BLaER1 treated with 17β-estradiol and CSF1 and Interleukin-3, amounts not matched to agents 10 nM and 100 nM (cell line): ENCODE results near the gene HBG2.

Source experiments
- H3K27ac ChIP-seq, 11 experiments: shearing (Covaris generic); formaldehyde crosslinking; 2 replicates each; pipeline ENCODE4 v1.8.1; 2022
- H3K27me3 ChIP-seq, 11 experiments: shearing (Covaris generic); formaldehyde crosslinking; 2 replicates each; pipeline ENCODE4 v1.8.1; 2022
- H3K36me3 ChIP-seq, 11 experiments: shearing (Covaris generic); formaldehyde crosslinking; 2 replicates each; pipeline ENCODE4 v1.8.1; 2022
- H3K4me1 ChIP-seq, 10 experiments: shearing (Covaris generic); formaldehyde crosslinking; 2 replicates each; pipeline ENCODE4 v1.8.1; 2022
- H3K4me2 ChIP-seq, 11 experiments: shearing (Covaris generic); formaldehyde crosslinking; 2 replicates each; pipeline ENCODE4 v1.8.1; 2022
- H3K4me3 ChIP-seq, 10 experiments: shearing (Covaris generic); formaldehyde crosslinking; 2 replicates each; pipeline ENCODE4 v1.8.1; 2022
- H3K9ac ChIP-seq, 11 experiments: shearing (Covaris generic); formaldehyde crosslinking; 2 replicates each; pipeline ENCODE4 v1.8.1; 2022
- H3K9me3 ChIP-seq, 11 experiments: shearing (Covaris generic); formaldehyde crosslinking; replicated peaks in 1 of 11; 2 replicates each; pipeline ENCODE4 v1.8.1; 2022
- H4K20me1 ChIP-seq, 11 experiments: shearing (Covaris generic); formaldehyde crosslinking; 2 replicates each; pipeline ENCODE4 v1.8.1; 2022
- Cebpa-rat ChIP-seq, 11 experiments: shearing (Covaris generic); IDR thresholded peaks; 2 replicates each; pipeline ENCODE4 v1.8.1; 2022

Gene HBG2

GRCh38 chr11:5227681-5228080 is 26.9 kb downstream of the HBG2 start:
- Histone ChIP-seq H4K20me1 (no peaks in the 10 kb centered on the region), H3K9me3 (no peaks in the 10 kb centered on the region), H3K36me3 (no peaks in the 10 kb centered on the region), H3K9ac (no peak overlapping the region), H3K4me2 (no peak overlapping the region), H3K4me3 (no peak overlapping the region), H3K27ac (no peak overlapping the region), H3K4me1 (peaks cover 0 to 16% (median 0%) of the 10 kb centered on the region in 10 experiments; a peak in 5 of 20 replicates), H3K27me3 (no peaks in the 10 kb centered on the region)
- no peak for TF ChIP-seq Cebpa-rat (IDR thresholded peaks at IDR 0.05)

- no peak for TF ChIP-seq Cebpa-rat (IDR thresholded peaks at IDR 0.05)
- no peak within 1 kb of the TSS for H3K4me3 ChIP-seq
These were observed 27.8 kb downstream of the HBG2 start, which contains the start of gene HBB for GRCh38 chr11:5226732-5227310. HBB (minus strand) TSS chr11:5227071; CDS start chr11:5227021, 50 bp downstream.

GRCh38 chr11:5225480-5225871 is 29.1 kb downstream of the HBG2 start:
- H3K4me1 ChIP-seq = no peaks in the 10 kb centered on the region
- no peak overlapping the region for H3K4me2 ChIP-seq
- no peaks in the 10 kb centered on the region for H3K36me3 ChIP-seq
- H3K9me3 ChIP-seq = peaks cover 0 to 4% (median 0%) of the 10 kb centered on the region in 11 experiments; a peak in 2 of 22 replicates
- no peak overlapping the region for H3K4me3 ChIP-seq
- H4K20me1 ChIP-seq = no peaks in the 10 kb centered on the region
- TF ChIP-seq Cebpa-rat (IDR thresholded peaks at IDR 0.05) = no peak
- H3K27me3 ChIP-seq = no peaks in the 10 kb centered on the region
- no peak overlapping the region for H3K27ac ChIP-seq
- no peak overlapping the region for H3K9ac ChIP-seq

More at GRCh38 chr11:5226732-5227310, 27.8 kb downstream of the HBG2 start, which contains the start of gene HBB:
- Histone ChIP-seq H3K27ac (no peak within 1 kb of the TSS), H3K36me3 (no peaks in the 10 kb centered on the region), H3K9me3 (no peaks in the 10 kb centered on the region; a peak in 2 of 22 replicates), H3K4me1 (peaks cover 0 to 7% (median 0%) of the 10 kb centered on the region in 10 experiments; a peak in 2 of 20 replicates), H3K27me3 (no peaks in the 10 kb centered on the region), H3K9ac (no peak within 1 kb of the TSS), H4K20me1 (no peaks in the 10 kb centered on the region), H3K4me2 (no peak within 1 kb of the TSS)

GRCh38 chr11:5224538-5225479 is 29.8 kb downstream of the HBG2 start:
- no peak for TF ChIP-seq Cebpa-rat (IDR thresholded peaks at IDR 0.05)
- H3K4me2 ChIP-seq = no peak overlapping the region
- H3K27ac ChIP-seq = no peak overlapping the region
- H3K9me3 ChIP-seq = peaks cover 0 to 4% (median 0%) of the 10 kb centered on the region in 11 experiments; a peak in 2 of 22 replicates
- H3K4me1 ChIP-seq = no peaks in the 10 kb centered on the region
- no peaks in the 10 kb centered on the region for H3K27me3 ChIP-seq
- no peak overlapping the region for H3K4me3 ChIP-seq
- no peaks in the 10 kb centered on the region for H4K20me1 ChIP-seq
- no peak overlapping the region for H3K9ac ChIP-seq
- H3K36me3 ChIP-seq = no peaks in the 10 kb centered on the region

- H4K20me1 ChIP-seq = no peaks in the 10 kb centered on the region
- no peak for TF ChIP-seq Cebpa-rat (IDR thresholded peaks at IDR 0.05)
- no peaks in the 10 kb centered on the region for H3K36me3 ChIP-seq
These were observed 30.9 kb downstream of the HBG2 start for GRCh38 chr11:5223686-5224085.

GRCh38 chr11:5223146-5223545 is 31.4 kb downstream of the HBG2 start:
- Histone ChIP-seq H3K27me3 (no peaks in the 10 kb centered on the region), H3K4me3 (no peak overlapping the region), H4K20me1 (no peaks in the 10 kb centered on the region), H3K36me3 (no peaks in the 10 kb centered on the region), H3K4me2 (no peak overlapping the region), H3K9ac (no peak overlapping the region), H3K27ac (no peak overlapping the region), H3K9me3 (peaks cover 0 to 4% (median 0%) of the 10 kb centered on the region in 11 experiments; a peak in 2 of 22 replicates), H3K4me1 (no peaks in the 10 kb centered on the region)
- no peak for TF ChIP-seq Cebpa-rat (IDR thresholded peaks at IDR 0.05)

More at GRCh38 chr11:5223686-5224085, 30.9 kb downstream of the HBG2 start:
- Histone ChIP-seq H3K4me2 (no peak overlapping the region), H3K9me3 (peaks cover 0 to 4% (median 0%) of the 10 kb centered on the region in 11 experiments; a peak in 2 of 22 replicates), H3K9ac (no peak overlapping the region), H3K27ac (no peak overlapping the region), H3K4me1 (no peaks in the 10 kb centered on the region), H3K27me3 (no peaks in the 10 kb centered on the region), H3K4me3 (no peak overlapping the region)

GRCh38 chr11:5210376-5210885 is 44.1 kb downstream of the HBG2 start:
- H3K27ac ChIP-seq = no peak overlapping the region
- TF ChIP-seq Cebpa-rat (IDR thresholded peaks at IDR 0.05) = no peak
- no peaks in the 10 kb centered on the region for H3K9me3 ChIP-seq
- no peaks in the 10 kb centered on the region for H3K4me1 ChIP-seq
- H3K9ac ChIP-seq = no peak overlapping the region
- no peak overlapping the region for H3K4me3 ChIP-seq
- H3K27me3 ChIP-seq = no peaks in the 10 kb centered on the region
- H3K4me2 ChIP-seq = no peak overlapping the region
- no peaks in the 10 kb centered on the region for H4K20me1 ChIP-seq
- no peaks in the 10 kb centered on the region for H3K36me3 ChIP-seq

GRCh38 chr11:5204787-5205186 is 49.8 kb downstream of the HBG2 start:
- no peak for TF ChIP-seq Cebpa-rat (IDR thresholded peaks at IDR 0.05)
- no peak overlapping the region for H3K4me2 ChIP-seq
- H3K9ac ChIP-seq = no peak overlapping the region
- H3K27ac ChIP-seq = no peak overlapping the region
- no peak overlapping the region for H3K4me3 ChIP-seq
- no peaks in the 10 kb centered on the region for H3K4me1 ChIP-seq
- no peaks in the 10 kb centered on the region for H3K9me3 ChIP-seq
- no peaks in the 10 kb centered on the region for H4K20me1 ChIP-seq
- no peaks in the 10 kb centered on the region for H3K36me3 ChIP-seq
- no peaks in the 10 kb centered on the region for H3K27me3 ChIP-seq

GRCh38 chr11:5203366-5203765 is 51.2 kb downstream of the HBG2 start:
- TF ChIP-seq Cebpa-rat (IDR thresholded peaks at IDR 0.05) = no peak
- H3K27ac ChIP-seq = no peak overlapping the region
- H3K4me3 ChIP-seq = no peak overlapping the region
- no peaks in the 10 kb centered on the region for H3K9me3 ChIP-seq
- H3K27me3 ChIP-seq = no peaks in the 10 kb centered on the region
- H3K4me1 ChIP-seq = no peaks in the 10 kb centered on the region
- H3K4me2 ChIP-seq = no peak overlapping the region
- H3K36me3 ChIP-seq = no peaks in the 10 kb centered on the region
- H3K9ac ChIP-seq = no peak overlapping the region
- H4K20me1 ChIP-seq = no peaks in the 10 kb centered on the region
